ENCODE measurements around the gene DOHH.

DOHH gene

DNA sequence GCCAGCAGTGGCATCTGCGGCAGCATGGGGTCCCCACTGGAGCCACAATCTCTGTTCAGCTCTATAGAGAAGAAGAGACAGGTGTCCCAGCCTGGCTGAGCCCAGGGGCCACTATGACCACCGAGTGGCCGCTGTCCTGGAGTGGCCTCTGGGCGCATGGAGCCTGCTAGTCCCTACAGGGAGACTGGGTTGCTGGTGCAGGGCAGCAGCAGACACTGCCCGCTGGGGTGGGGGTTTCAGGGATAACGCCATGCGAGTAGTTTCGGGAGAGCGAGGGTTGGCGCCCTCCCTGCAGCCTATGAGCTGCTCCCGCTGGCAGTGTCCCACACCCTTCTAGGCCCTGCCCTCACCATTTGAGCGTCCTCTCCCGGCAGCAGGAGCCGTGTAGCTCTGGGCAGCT is 27.6 kb upstream of the DOHH start:
- TF ChIP-seq, protein P1, sequence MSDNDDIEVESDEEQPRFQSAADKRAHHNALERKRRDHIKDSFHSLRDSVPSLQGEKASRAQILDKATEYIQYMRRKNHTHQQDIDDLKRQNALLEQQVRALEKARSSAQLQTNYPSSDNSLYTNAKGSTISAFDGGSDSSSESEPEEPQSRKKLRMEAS (IDR thresholded peaks at IDR 0.05; ENCODE audit: low read depth, low read length), result no peak
- TF ChIP-seq MYC (IDR thresholded peaks at IDR 0.05; ENCODE audit: low read depth, low read length) (no peak), POLR2A (IDR thresholded peaks at IDR 0.05; ENCODE audit: extremely low read depth, insufficient read length) (no peak)
- TF ChIP-seq, protein P2, sequence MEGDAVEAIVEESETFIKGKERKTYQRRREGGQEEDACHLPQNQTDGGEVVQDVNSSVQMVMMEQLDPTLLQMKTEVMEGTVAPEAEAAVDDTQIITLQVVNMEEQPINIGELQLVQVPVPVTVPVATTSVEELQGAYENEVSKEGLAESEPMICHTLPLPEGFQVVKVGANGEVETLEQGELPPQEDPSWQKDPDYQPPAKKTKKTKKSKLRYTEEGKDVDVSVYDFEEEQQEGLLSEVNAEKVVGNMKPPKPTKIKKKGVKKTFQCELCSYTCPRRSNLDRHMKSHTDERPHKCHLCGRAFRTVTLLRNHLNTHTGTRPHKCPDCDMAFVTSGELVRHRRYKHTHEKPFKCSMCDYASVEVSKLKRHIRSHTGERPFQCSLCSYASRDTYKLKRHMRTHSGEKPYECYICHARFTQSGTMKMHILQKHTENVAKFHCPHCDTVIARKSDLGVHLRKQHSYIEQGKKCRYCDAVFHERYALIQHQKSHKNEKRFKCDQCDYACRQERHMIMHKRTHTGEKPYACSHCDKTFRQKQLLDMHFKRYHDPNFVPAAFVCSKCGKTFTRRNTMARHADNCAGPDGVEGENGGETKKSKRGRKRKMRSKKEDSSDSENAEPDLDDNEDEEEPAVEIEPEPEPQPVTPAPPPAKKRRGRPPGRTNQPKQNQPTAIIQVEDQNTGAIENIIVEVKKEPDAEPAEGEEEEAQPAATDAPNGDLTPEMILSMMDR (IDR thresholded peaks at IDR 0.05; ENCODE audit: low read depth, low read length), result no peak
- no peak for DNase-seq (ENCODE audit: low read depth)
- H3K4me3 ChIP-seq (ENCODE audit: low read depth, low read length), result no peak overlapping the region

DNA sequence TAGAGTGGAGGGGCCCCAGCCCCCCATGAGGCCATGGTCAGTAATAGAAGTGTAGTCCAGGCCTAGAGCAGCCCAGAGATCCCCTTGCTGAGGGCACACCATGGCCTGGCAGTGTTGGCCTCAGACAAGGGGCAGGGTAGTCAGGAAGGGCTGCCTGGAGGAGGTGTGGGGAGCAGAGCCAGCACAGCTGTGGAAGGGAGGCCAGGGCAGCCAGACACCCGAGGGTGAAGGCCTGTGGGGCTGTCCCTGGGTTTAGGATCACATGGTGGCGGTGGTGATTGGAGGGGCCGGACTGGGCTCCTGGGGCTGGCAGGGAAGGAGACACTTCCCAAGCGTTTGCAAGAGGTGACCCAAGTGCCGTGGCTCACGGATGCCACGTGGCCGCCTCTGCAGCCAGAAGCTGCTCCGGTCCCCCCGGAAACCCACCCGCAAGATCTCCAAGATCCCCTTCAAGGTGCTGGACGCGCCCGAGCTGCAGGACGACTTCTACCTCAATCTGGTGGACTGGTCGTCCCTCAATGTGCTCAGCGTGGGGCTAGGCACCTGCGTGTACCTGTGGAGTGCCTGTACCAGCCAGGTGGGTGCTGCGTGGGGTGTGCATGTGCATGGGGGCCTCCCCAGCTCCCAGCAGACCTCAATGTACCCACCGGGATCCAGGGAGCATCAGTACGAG is 26.9 kb upstream of the DOHH start:
- no peak for DNase-seq (ENCODE audit: low read depth)
- no peak for TF ChIP-seq MYC (IDR thresholded peaks at IDR 0.05; ENCODE audit: low read depth, low read length)
- TF ChIP-seq, protein P2 (IDR thresholded peaks at IDR 0.05; ENCODE audit: low read depth, low read length), result no peak
- TF ChIP-seq, protein P1 (IDR thresholded peaks at IDR 0.05; ENCODE audit: low read depth, low read length), result no peak
- no peak for TF ChIP-seq POLR2A (IDR thresholded peaks at IDR 0.05; ENCODE audit: extremely low read depth, insufficient read length)
- H3K4me3 ChIP-seq (ENCODE audit: low read depth, low read length), result no peak overlapping the region

DNA sequence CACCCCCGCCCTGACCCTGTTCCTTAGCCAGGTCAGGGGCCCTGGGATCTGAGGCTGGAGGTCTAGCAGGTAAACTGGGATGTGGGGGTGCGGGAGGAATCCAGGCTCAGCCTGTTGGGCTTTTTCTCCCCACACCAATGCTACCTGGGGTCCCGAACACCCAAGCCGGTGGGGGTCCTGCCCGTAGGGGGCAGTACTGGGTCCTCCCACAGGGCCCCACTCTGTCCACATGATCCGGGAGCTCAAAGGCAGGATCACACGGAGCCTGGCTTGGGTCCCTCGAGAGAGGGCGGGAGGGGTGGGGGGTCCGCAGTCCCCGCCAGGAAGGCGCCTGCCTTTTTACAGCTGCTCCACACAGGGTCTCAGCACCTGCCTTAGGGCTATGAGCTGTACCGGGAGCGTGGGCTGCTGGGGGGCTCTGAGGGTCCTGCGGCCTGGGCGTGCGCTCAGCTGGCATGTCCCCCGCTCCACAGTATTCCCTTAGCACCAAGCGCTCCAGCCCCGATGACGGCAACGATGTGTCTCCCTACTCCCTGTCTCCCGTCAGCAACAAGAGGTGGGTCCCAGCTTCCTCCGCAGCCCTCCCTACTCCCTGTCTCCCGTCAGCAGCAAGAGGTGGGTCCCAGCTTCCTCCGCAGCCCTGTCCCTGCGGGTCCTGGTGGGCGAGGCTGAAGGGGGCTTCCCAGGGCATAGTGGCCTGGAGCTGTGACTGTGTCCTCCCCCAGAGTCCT is 26.2 kb upstream of the DOHH start:
- TF ChIP-seq, protein P2 (IDR thresholded peaks at IDR 0.05; ENCODE audit: low read depth, low read length), result peak; percentile 8
- TF ChIP-seq, protein P1 (IDR thresholded peaks at IDR 0.05; ENCODE audit: low read depth, low read length), result no peak
- no peak for TF ChIP-seq POLR2A (IDR thresholded peaks at IDR 0.05; ENCODE audit: extremely low read depth, insufficient read length)
- no peak for TF ChIP-seq MYC (IDR thresholded peaks at IDR 0.05; ENCODE audit: low read depth, low read length)

DNA sequence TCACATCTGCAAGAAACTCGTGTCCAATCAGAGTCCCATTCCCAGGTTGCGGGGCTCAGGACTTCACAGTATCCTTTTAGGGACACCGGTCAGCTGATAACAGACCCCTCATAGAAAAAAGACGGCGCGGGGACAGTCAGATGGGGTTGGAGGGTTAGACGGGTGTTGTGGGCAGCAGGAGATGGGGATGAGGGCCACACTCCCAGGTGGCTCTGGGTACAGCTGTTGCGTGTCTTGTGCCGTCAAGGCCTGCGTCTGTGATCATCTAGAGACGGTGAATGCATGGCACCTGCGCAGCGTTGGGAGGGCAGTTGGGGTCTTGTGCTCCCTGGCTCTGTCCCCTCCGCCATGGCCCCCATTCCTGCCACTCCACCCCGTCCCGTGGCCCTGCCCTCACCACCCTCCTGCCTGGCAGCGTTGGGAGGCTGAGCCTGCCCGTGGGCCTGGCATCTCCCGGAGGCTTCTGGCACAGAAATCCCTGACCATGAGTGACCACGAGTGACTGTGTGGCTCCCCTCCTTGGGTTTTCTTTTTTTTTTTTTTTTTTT is 24.5 kb upstream of the DOHH start:
- TF ChIP-seq, protein P1 (IDR thresholded peaks at IDR 0.05; ENCODE audit: low read depth, low read length), result no peak
- TF ChIP-seq POLR2A (IDR thresholded peaks at IDR 0.05; ENCODE audit: extremely low read depth, insufficient read length), result no peak
- TF ChIP-seq, protein P2 (IDR thresholded peaks at IDR 0.05; ENCODE audit: low read depth, low read length), result no peak

More for the DNA sequence above, 26.2 kb upstream of the DOHH start:
- no peak for DNase-seq (ENCODE audit: low read depth)
- H3K4me3 ChIP-seq (ENCODE audit: low read depth, low read length), result no peak overlapping the region

DNA sequence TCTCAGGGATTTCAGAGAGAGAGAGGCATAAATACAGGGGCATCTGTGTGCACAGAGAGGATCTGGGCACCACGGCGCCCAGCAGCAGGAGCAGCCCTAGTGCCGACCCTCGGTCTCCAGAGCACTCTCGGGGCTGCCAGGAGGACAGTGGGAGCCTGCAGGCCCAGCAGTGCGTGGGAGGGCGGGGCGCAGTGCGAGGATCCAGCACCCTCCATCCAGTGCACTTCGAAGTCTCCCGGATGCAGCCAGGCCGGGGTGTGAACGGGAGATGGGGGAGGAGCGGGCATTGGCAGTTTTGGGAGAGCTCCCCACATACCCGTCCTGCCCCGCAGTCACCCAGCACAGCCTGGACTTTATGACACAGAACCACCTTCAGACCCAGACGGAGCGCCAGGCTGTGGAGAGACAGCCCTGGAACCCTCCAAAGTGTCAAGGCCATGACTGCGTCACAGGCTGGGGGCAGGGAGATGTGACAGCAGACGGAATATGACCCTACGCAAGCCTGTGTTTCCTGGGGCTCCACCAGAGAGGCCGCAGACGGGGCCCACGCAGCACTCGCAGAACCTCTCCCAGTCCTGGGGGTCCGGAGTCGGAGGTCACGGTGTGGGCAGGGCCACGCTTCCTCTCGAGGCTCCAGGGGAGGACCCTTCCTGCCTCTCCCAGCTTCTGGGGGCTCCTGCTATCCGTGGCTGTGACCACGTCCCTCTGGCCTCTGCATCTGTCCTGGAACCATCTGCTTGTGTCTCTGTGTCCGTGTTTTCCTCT is 23.8 kb upstream of the DOHH start:
- DNase-seq (ENCODE audit: low read depth), result no peak
- H3K4me3 ChIP-seq (ENCODE audit: low read depth, low read length), result no peak overlapping the region
- TF ChIP-seq, protein P2 (IDR thresholded peaks at IDR 0.05; ENCODE audit: low read depth, low read length), result no peak
- no peak for TF ChIP-seq MYC (IDR thresholded peaks at IDR 0.05; ENCODE audit: low read depth, low read length)
- no peak for TF ChIP-seq POLR2A (IDR thresholded peaks at IDR 0.05; ENCODE audit: extremely low read depth, insufficient read length)
- TF ChIP-seq, protein P1 (IDR thresholded peaks at IDR 0.05; ENCODE audit: low read depth, low read length), result no peak

More for the DNA sequence above, 24.5 kb upstream of the DOHH start:
- DNase-seq (ENCODE audit: low read depth), result no peak
- no peak overlapping the region for H3K4me3 ChIP-seq (ENCODE audit: low read depth, low read length)
